Cerebellar cortex (tissue), 1 donor: ENCODE results near the gene ZNF101.

ENCODE experiments used
- DNase-seq: peaks from one replicate; pipeline ENCODE4 v3.0.0-alpha.2; 2015; ENCODE audit warnings: low spot score

Gene ZNF101

DNA sequence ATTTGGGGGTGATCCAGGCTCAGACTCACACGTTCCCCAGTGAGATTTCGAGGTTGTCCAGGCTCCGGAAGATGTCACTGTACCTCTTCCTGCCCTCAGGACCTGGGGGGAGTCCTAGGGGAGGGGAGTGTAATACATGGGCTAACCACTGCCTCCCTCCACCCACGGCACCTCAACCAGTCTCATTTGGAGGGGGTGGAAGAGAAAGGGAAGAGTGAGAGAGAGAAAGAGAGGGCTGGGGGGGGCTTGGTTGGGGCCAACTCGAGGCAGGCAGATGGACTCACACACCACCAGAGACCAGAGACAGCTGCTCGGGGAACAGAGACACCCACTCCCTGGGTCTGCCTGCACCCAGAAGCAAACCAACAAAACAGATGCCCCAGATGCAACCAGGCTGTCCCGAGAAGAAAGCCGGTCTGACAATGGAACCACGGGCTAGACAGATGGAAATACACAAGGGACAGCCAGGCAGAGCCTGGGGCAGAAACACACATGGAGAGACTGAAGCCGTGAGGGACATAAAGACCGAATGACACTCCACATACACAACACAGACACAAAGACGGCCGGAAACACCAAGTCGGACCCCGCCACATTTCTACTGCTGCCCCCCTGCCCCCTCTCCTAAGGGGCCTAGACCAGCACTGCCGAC lies 26.0 kb upstream of the ZNF101 start:
- no peak for DNase-seq

DNA sequence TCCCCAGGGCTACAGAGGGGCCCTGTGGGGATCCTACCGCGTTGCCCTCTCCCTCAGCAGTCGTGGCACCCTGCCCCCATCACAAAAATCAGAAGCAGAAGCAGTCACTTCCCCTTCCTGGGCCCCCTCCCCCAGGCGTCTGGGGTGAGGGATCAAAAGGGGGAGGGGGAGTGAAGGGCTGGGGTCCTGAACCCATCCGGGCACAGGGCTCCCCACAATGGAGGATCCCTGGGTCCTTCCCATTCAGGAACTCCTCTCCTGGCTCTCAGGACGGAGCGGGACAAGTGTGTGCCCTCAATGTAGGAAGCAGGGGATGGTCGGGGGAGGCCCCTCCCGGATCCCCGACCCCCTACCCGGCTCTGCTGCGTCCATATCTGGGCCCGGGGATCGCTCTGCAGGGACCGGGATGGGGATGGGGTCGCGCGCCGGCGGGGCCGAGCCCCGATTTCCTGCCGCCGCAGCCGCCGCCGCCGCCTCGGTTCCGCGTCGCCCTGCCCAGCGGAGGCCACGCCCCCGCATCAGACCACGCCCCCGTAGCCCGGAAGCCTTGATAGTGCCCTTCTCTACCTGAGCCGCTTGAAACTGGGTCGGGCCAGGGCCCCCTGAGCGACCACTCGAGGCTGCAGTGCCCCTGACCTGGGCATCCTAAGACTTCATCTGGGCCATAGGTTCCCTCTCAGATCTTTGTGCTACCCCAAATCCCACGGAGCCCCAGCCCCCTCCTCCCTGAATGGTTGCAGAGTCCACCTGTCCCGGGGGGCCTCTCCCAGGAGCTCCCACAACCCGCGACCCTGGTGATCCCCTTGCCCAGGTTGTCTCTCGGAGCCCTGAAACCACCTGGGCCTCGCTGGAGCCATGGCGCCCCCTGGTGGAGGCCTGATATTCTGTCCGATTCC lies 25.2 kb upstream of the ZNF101 start, which contains the start of gene GMIP:
Gene GMIP, minus strand, starts transcription at position 500 of the 896 bp plus-strand sequence. Its CDS starts 128 bp downstream, at position 372.
- peak; percentile 66 for DNase-seq

DNA sequence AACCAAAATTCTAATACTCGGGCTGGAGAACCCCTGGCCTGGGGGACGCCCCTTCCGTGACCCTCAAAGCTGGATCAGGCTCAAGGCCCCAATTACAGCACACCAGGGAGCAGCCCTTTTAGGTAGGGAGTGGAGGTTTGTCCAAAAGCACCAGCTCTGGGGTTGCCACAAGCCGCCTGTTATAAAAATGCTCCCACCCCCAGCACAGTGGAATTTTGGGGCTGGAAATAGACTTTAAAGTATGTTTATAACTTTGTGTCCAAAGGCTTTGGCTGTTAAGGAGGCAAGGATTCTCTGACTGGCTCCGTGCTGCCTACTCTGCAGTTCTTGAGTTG lies 24.6 kb upstream of the ZNF101 start:
- DNase-seq, result no peak

DNA sequence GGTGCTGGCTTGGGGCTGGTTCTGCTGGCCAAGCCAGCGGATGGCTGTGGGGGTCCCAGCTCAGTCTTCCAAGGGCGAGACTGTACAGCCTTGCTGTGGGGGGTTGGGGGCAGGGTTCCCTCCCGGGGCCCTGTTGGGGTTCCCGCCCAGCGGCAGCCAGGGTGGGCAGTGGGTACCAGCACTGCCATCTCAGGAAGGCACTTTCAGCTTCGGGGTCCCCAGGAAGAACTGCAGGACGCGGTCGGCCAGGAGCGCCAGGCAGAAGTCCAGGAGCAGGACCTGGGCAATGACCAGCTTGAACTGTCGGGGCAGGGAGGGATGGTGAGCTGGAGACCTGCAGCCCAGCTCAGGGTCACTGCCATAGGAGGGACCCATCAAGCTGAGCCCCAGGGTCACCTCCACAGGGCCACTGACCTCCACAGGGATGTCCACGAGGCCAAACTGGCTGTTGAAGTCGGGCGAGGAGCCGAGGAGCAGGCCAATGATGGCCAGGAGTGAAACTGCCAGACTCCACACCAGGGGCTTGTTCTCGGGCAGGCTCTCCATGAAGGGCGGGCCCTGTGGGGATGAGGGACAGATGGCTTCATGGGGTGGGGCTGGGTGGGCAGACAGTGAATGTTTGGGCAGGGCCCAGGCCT lies 23.3 kb upstream of the ZNF101 start:
- no peak for DNase-seq

DNA sequence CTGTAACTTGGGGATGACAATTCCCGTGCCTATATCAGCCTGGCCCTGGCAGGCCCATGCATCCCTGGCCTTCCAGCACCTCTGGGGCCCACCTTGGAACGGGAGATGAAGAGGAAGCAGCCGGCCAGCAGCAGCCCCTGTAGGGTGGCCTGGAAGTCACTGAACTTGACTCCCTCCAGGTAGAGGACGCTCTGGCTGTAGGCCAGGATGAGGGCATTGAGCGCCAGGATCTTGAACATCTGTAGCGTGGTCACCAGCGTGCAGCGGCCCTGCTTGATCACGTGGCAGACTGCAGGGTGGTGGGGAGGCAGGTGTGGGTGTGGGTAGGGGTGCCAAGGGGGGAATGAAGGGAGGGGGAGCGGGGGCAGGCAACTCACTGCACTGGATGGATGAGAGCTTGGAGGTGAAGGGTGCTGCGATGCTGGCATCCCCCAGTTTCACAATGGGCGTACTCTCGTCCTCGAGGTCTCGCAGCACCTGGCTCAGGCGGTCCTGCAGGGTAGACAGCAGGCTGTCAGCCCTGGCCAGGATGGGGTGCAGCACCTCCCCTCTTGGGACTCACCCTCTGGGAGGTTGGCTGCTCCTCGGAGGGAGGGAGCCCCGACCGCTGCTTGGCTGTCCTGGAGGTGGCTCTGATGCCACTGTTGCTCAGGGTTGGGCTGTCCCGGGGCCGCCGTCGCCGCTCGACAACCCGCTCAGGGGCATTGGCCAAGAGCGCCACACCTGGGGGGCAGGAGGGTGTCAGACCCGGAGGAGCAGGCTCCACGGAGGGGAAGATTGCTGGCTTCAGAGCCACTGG lies 21.4 kb upstream of the ZNF101 start:
- no peak for DNase-seq

DNA sequence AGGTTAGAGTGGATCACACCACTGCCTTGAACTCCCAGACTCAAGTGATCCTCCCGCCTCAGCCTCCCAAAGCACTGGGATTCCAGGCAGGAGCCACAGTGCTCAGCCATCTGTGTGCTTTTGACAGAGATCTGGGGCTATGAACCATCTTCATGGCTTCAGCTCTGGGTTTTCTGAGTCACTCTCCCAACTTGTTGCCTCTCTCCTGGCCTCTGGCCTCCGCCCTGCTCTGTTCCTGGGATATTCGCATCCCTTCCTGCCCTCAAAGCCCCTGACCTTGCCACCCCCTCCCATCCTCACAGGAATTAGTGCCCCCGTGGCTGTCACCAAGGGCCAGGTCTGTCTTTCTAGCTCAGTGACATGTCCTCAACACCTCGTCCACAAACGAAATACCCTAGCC lies 19.5 kb upstream of the ZNF101 start:
- no peak for DNase-seq

DNA sequence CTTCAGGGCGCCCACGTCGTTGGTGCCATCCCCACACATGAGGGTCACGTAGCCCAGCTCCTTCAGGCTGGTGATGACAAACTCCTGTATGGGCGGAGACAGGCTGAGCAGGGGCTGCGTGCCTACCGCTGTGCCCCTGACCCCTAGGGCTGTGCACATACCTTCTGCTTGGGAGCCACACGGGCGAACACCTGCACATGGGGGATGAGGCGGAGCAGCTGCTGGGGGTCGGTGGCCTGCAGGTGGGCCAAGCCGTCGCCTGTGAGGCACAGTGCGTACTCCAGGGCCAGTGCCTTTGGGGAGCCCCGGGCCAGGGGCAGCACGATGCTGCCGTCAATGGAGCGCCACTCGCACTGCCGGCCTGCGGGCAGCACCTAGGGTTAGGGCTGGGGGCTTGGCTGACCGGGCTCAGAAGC lies 19.1 kb upstream of the ZNF101 start:
- DNase-seq, result no peak

DNA sequence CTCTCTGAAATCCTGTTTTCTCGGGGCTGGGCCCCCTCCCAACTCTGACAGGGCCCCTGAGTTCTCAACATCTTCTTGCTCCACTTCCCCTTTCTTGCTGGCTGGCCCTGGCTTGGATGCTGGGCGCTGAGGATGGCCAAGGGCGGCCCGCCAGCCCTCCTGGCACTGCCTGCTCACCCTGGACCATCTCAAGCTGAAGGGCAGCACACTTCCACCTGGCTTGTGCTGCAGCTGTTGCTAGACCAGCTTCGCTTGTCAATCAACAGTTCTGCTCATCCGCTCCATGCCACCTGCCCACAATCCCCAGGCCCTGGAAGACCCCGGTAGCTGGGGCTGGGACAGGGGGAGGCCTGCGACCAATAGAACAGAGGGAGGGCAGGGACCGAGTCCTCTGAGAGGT lies 18.3 kb upstream of the ZNF101 start:
- DNase-seq, result no peak

DNA sequence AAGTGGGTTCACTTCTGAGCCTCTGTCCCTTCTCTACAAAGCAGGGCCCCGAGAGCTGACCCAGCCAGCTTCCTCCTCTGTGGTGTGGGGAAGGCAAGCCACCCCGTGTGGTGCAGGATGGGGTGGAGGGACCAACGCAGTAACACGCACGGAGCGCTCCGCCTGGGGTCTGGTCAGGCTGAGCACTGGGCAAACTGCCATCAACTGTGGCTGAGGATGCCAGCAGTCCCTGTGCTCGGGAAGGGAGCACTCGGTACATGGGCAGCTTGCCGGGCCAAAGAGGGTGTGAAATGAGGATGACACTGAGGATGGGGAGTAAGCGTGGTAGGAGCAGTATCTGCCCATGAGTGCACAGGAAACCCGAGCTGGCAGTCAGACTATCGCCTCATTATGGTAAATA lies 17.6 kb upstream of the ZNF101 start:
- peak; percentile 61 for DNase-seq

DNA sequence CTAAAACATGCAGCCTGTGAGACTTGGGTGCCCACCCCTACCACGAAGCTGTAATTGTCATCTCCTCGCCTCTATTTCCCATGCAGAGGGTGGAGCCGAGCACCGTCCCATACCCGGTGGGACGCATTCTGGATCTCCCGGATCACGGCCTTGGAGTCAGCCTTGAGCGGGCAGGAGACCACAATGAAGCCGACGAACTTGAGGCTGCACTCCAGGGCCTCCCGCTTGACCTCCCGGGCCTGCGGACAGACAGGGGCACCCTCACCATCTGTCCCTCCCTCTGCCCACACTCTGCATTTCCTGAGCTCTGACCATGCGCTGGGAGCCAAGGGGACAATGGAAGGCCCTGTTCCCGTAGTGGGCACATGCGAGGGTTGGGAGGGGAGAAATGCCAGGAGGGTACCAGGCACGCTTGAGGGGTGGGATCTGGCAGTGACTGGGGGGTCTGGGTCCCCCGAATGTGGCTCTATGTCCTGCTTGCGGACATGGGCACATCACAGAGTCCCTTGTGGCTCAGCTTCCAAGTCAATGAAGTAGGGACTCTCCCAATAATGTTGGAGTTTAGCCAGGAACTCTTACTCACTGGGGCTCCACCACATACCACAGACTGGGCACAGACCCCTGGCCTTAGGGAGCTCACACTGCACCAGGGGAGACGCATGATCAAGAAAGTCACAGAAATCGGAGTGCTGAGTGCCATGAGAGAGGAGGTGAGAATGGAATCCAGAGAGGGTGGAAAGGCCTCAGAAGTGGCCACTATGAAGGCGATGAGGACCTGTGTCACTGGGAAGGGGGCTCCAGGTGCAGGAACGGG lies 15.9 kb upstream of the ZNF101 start:
- no peak for DNase-seq

DNA sequence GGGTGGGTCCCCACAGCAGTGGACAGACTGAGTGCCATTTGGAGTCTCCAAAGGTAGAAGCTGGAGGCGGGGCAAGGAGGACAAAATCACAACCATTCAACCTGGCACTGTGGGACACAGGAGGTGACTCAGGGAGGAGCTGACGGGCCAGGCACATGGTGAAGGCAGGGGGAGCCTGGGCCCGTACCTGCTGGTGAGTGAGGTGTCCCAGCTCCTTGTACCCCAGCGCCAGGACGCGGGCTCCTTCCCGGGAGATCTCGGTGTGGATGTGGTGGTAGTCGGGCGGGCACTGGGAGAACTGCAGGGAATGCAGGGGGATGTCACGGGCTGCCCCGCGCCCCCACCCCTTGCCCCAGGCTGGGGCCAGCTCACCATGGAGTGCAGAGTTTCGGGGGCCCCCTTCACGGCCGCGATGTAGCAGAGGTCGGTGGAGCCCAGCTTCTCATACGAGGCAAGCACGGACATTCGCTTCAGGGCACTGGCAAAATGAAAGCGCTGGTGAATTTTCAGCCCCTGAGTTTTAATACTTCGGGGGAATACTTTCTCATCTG lies 15.0 kb upstream of the ZNF101 start:
- no peak for DNase-seq

DNA sequence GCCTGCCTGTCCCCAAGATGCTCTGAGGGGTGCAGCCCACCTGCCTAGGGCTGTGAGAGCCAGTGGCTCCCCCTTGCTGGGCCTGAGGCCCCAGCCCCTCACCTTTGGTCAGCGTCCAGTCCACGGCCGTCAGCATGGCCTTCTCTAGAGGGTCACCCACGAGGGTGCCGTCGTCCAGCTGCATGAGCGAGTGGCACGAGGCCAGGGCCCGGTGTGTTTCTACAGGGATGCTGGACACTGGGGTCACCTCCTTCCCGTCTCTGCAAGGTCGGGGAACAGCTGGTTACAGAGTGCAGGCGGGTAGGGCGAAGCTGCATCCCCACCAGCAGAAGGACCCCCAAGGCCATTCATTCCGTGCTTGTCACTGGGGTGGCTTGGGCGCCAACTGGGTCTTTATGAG lies 14.2 kb upstream of the ZNF101 start:
- no peak for DNase-seq

DNA sequence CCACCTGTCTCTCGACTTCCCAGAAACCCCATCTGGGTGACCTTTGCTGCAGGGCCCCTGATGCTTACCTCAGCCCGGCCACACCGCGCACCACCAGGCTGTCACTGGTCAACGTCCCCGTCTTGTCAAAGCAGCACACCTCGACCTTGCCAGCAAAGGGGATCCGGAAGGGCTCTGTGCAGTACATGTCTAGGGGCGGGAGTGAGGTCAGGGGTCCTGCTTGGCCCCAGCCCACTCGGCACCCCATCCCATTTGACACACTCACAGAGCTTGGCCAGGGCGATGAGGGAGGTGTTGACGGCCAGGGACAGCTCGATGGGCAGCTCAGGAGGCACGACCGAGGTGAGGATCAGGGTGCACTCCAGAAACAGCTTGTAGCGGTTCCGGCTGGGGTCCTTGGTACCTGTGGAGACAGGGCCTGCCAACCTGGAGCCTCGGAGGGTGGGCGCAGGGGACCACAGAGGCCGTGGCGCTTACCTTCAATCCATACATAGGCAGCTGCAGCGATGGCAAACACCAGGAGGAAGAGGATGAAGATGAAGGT lies 13.5 kb upstream of the ZNF101 start:
- no peak for DNase-seq

DNA sequence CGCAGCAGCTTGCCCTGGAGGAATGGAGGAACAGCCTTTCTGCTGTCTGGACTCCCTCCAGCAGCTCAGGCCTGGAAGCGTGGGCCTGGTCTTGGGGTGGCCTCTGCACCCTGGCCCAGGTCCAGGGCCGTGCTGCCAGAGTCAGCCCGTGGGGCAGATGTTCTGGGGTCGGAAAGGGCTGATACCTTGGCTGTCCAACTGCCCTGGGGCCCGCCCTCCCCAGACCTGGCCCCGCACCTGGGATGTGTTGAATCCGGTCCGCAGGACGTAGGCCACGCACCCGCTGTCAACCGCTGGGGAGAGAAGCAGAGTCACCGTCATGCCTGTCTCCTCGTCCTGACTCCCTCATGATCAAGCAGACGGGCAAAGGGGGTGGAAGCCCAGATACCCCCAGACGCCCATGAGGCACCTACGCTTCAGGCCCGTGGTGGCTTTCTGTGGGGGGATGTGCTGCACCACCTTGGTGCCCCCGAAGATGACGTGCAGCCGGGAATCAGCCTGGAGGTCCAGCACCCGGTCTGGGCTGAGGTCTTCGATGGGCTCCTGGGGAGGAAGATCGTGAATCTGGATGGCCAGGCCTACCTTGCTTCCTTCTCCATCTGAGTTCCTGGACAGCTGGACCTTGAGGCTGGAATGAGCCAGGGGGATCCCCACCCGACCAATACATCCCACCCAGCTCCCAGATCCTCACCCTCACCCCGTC lies 12.8 kb upstream of the ZNF101 start:
- DNase-seq, result no peak

DNA sequence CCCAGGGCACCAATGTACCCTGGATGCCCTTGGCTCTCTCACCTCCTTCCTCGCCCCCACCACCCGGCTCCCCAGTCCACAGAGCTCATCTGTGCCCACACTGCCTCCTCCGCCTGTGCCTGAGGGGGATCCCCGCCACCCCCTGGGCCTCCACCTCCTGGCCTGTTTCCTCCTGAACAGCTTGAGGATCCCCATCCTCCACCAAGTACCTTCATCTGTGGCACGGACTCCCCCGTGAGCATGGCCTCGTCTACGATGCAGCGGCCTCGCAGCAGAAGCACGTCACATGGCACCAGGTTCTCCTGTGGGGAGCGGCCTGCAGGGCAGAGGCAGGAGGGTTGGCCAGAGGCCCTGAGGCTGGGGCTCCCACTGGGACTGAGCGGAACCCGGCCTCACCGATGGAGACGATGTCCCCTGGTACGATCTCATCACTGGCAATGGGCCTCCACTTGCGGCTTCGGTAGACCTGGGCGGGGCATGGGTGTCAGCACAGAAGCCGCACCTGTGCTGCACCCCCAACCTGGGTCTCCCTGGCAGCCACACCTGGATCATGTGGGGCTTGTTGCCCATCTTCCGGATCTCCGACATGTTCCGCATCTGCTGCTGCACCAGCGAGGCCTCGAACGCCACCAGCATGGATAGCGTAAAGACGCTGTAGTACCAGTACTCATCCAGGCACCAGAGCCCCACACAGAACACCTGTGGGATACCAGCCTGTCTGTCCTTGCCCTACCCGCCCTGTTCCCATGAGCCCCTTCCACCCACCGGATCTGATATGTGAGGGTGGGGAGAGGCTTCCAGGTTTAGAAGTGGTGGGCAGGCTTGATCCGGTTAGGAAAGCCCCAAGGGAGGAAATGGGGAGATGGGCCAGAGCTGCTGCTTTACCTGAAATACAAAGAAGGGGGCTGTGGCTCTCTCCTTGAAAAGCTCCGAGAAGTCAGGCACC lies 11.9 kb upstream of the ZNF101 start:
- DNase-seq, result no peak

DNA sequence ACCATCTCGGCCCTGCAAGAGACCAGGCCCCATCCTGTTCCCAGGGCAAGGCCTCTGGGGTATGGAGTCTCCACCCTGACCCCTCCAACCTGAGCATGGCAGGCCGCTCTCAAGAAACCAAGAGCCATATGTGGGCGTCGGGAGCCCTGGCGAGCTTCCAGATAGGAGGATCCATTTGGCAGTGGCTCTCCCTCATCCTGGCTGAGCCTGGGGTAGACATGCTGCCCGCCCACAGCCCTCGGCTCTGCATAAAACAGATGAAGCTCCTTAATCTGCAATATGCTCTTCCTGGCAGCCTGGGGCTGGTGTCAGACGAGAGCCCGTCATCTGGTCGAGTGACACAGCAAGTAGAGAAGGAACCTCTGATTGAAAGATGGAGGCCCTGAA lies 11.2 kb upstream of the ZNF101 start:
- DNase-seq, result peak; percentile 87

DNA sequence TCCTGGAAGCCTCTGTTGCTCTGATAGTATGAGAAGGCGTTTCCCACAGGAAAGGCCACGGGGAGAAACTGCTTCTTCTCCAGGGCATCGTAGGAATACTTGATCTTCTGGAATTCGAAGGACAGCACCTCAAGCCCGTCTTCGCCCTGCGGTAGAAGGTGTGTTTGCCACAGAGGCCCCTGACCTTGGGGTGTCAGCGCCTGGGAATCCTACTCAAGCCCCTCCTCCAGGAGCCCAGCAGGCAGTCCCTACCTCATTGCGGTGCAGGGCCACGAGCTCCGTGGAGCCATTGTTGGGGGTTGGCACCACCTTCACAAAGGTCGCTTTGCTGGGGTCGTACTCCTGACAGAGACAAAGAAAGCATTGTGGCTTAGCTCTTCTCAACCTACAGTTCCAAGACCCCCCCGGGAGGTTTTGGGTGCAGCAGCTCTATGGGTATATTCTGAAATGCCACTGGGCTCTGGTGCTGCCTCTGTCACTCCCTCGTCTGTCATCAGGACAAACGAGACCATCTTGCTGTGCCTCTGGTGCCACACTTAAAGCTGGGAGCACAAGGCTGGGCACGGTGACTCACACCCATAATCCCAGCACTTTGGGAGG lies 8.9 kb upstream of the ZNF101 start:
- no peak for DNase-seq

DNA sequence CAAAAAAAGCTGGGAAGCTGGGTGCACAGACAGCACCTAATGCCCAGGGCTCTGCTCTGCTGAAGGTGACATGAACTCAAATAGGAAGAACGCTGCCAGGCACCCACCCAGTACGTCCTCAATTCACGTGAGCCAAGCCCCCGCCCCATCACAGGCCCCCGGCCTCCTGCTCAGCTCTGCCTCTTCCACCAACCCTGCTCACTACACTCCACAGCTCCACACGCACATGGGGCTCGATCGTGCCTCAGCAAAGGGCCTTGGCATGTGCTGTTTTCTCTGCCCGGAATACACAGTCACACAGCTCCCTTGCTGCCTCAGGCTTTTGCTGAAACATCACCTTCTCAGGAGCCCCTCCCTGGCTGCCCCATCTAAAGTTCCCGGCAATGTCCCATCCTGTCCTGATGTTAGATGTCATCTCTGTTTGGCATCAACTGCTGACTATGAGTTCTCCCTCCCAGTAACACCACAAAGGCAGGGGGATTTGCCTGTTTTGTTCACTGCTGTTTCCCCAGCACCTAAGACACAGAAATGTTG lies 7.4 kb upstream of the ZNF101 start:
- DNase-seq, result no peak
